Epithelial cell of proximal tubule (primary cell): Measurements from ENCODE around the gene C1orf74. TPM values are rescaled to one million over a fixed set of nuclear protein-coding genes. Genes with fewer than 3 reads are reported as not detected.

Experiments used
- DNase-seq: peaks from one replicate; pipeline ENCODE4 v3.0.0-alpha.2; 2011; ENCODE audit warnings: low read depth
- H3K4me3 ChIP-seq: 2 replicates; pipeline ENCODE4 v1.5.1; 2011; ENCODE audit warnings: low read depth, mild to moderate bottlenecking, low read length
- total RNA-seq: library from RNA; depleted of rRNA; stranded (reverse); fragments of >200 nt; gene quantifications from 2 replicates; pipeline ENCODE4 v1.2.3, GENCODE V29; 2015
- TF ChIP-seq, protein P1 (sequence below): conservative IDR thresholded peaks from 2 replicates; pipeline ENCODE4 v1.5.1; 2012; ENCODE audit warnings: low read depth, mild to moderate bottlenecking, low read length

Gene C1orf74
- total RNA-seq, 1 donor from 2014 or later, result 4.4 TPM

GRCh38 chr1:209729436-209729835, 54.9 kb downstream of the C1orf74 start:
- H3K4me3 ChIP-seq, result no peak overlapping the region
- TF ChIP-seq, protein P1, sequence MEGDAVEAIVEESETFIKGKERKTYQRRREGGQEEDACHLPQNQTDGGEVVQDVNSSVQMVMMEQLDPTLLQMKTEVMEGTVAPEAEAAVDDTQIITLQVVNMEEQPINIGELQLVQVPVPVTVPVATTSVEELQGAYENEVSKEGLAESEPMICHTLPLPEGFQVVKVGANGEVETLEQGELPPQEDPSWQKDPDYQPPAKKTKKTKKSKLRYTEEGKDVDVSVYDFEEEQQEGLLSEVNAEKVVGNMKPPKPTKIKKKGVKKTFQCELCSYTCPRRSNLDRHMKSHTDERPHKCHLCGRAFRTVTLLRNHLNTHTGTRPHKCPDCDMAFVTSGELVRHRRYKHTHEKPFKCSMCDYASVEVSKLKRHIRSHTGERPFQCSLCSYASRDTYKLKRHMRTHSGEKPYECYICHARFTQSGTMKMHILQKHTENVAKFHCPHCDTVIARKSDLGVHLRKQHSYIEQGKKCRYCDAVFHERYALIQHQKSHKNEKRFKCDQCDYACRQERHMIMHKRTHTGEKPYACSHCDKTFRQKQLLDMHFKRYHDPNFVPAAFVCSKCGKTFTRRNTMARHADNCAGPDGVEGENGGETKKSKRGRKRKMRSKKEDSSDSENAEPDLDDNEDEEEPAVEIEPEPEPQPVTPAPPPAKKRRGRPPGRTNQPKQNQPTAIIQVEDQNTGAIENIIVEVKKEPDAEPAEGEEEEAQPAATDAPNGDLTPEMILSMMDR, result no peak
- DNase-seq, result no peak

Other genes starting within 250 kb of the C1orf74 start
- 0.23 TPM in 1 of 2 replicates, not detected in the other for gene CAMK1G, start 200.8 kb downstream of the C1orf74 start, total RNA-seq
- gene LAMB3, start 132.1 kb downstream of the C1orf74 start, total RNA-seq, result 65.5 and 72.0 TPM in 2 replicates
- gene G0S2, start 109.1 kb downstream of the C1orf74 start, total RNA-seq, result 12.9 and 41.0 TPM in 2 replicates
- gene HSD11B1, start 79.7 kb downstream of the C1orf74 start, total RNA-seq, result 0.75 TPM in 1 of 2 replicates, not detected in the other
- not detected in 2 replicates for gene TRAF3IP3, start 28.5 kb downstream of the C1orf74 start, total RNA-seq
- 12.9 and 43.8 TPM in 2 replicates for gene IRF6, start 21.6 kb upstream of the C1orf74 start, total RNA-seq
- 7.5 and 10.9 TPM in 2 replicates for gene UTP25, start 43.4 kb upstream of the C1orf74 start, total RNA-seq
- gene SYT14, start 153.7 kb upstream of the C1orf74 start, total RNA-seq, result 3.9 and 7.6 TPM in 2 replicates